HEK293T (cell line): ENCODE measurements around the gene GORASP2.
"Not testable (repeated sequence)": the region's sequence is repeated elsewhere in the genome, so short reads cannot be mapped to it uniquely, and the experiment has no call there.

Experiments used
- CTCF ChIA-PET: fragments of 350-600 bp; formaldehyde crosslinking; extraction: SDS; loops from one replicate; lab custom pipeline; 2021; ENCODE audit warnings: antibody characterized with exemption, inconsistent platforms; lab: Yijun Ruan, JAX
- POLR2A ChIA-PET: fragments of 350-600 bp; formaldehyde crosslinking; extraction: SDS; loops from one replicate; lab custom pipeline; 2020; ENCODE audit warnings: antibody characterized with exemption, inconsistent platforms; lab: Yijun Ruan, JAX
- DNase-seq: peaks from one replicate; pipeline ENCODE4 v3.0.0; 2012; ENCODE audit warnings: mixed read lengths; ENCODE audit errors: extremely low spot score
- ARNT ChIP-seq: fragments of 450-650 bp; IDR thresholded peaks from 2 replicates; pipeline ENCODE4 v1.6.1; 2017; ENCODE audit warnings: mild to moderate bottlenecking
- BHLHE40 ChIP-seq: fragments of 450-650 bp; IDR thresholded peaks from 2 replicates; pipeline ENCODE4 v1.6.1; 2016; ENCODE audit warnings: mild to moderate bottlenecking, moderate library complexity, borderline replicate concordance
- CTBP1 ChIP-seq: fragments of 450-650 bp; IDR thresholded peaks from 2 replicates; pipeline ENCODE4 v1.6.1; 2016; ENCODE audit warnings: borderline replicate concordance
- ELF4 ChIP-seq: fragments of 450-650 bp; IDR thresholded peaks from 2 replicates; pipeline ENCODE4 v1.6.1; 2017; ENCODE audit warnings: antibody characterized with exemption
- FOXA1 ChIP-seq: fragments of 450-650 bp; IDR thresholded peaks from 2 replicates; pipeline ENCODE4 v1.6.1; 2016; ENCODE audit warnings: mild to moderate bottlenecking
- FOXK2 ChIP-seq: fragments of 450-650 bp; IDR thresholded peaks from 2 replicates; pipeline ENCODE4 v1.6.1; 2016; ENCODE audit warnings: mild to moderate bottlenecking
- FOXM1 ChIP-seq: fragments of 450-650 bp; IDR thresholded peaks from 2 replicates; pipeline ENCODE4 v1.6.1; 2017; ENCODE audit warnings: mild to moderate bottlenecking, borderline replicate concordance
- HDGF ChIP-seq: fragments of 450-650 bp; IDR thresholded peaks from 2 replicates; pipeline ENCODE4 v1.6.1; 2017; ENCODE audit warnings: antibody characterized with exemption, borderline replicate concordance
- L3MBTL2 ChIP-seq: fragments of 450-650 bp; conservative IDR thresholded peaks from 2 replicates; pipeline ENCODE4 v1.6.1; 2016; ENCODE audit warnings: mild to moderate bottlenecking
- LEF1 ChIP-seq: fragments of 450-650 bp; IDR thresholded peaks from 2 replicates; pipeline ENCODE4 v1.6.1; 2017; ENCODE audit warnings: mild to moderate bottlenecking, borderline replicate concordance
- NFRKB ChIP-seq: fragments of 450-650 bp; IDR thresholded peaks from 2 replicates; pipeline ENCODE4 v1.6.1; 2016; ENCODE audit warnings: mild to moderate bottlenecking, moderate library complexity
- PKNOX1 ChIP-seq: fragments of 450-650 bp; IDR thresholded peaks from 2 replicates; pipeline ENCODE4 v1.6.1; 2016
- SP1 ChIP-seq: fragments of 450-650 bp; IDR thresholded peaks from 2 replicates; pipeline ENCODE4 v1.6.1; 2017
- SUZ12 ChIP-seq: fragments of 450-650 bp; IDR thresholded peaks from 2 replicates; pipeline ENCODE4 v1.6.1; 2016; ENCODE audit warnings: mild to moderate bottlenecking
- TARDBP ChIP-seq: fragments of 450-650 bp; IDR thresholded peaks from 2 replicates; pipeline ENCODE4 v1.6.1; 2016
- ZNF384 ChIP-seq: fragments of 450-650 bp; IDR thresholded peaks from 2 replicates; pipeline ENCODE4 v1.6.1; 2016

The GORASP2 gene

GRCh38 chr2:170905864-170906263 is 23.2 kb upstream of the GORASP2 start:
- TF ChIP-seq L3MBTL2 (no peak), HDGF (no peak), LEF1 (no peak), FOXM1 (no peak), ZNF384 (no peak), ARNT (no peak), CTBP1 (no peak), SP1 (no peak), FOXK2 (no peak), TARDBP (no peak), FOXA1 (no peak), BHLHE40 (no peak), ELF4 (no peak), PKNOX1 (no peak), NFRKB (no peak), SUZ12 (no peak)
- ChIA-PET CTCF (interaction anchor here (1.2 kb wide), 1 partner anchor 23 kb away, joined by 5 read pairs; the partner anchor contains the start of gene GORASP2), POLR2A (interaction anchor here (1.0 kb wide), 1 partner anchor 23 kb away, joined by 4 read pairs; the partner anchor contains the start of gene GORASP2)
- DNase-seq, result no peak

GRCh38 chr2:170911314-170911889 is 17.7 kb upstream of the GORASP2 start:
- POLR2A ChIA-PET, result no interaction called here
- CTCF ChIA-PET, result no interaction called here
- TF ChIP-seq SUZ12 (no peak), ELF4 (no peak), L3MBTL2 (no peak), CTBP1 (no peak), ZNF384 (no peak), TARDBP (no peak), NFRKB (no peak), FOXA1 (no peak), PKNOX1 (no peak), HDGF (no peak), ARNT (no peak), BHLHE40 (no peak), SP1 (no peak), FOXK2 (no peak), LEF1 (no peak)
- DNase-seq, result no peak

DNA sequence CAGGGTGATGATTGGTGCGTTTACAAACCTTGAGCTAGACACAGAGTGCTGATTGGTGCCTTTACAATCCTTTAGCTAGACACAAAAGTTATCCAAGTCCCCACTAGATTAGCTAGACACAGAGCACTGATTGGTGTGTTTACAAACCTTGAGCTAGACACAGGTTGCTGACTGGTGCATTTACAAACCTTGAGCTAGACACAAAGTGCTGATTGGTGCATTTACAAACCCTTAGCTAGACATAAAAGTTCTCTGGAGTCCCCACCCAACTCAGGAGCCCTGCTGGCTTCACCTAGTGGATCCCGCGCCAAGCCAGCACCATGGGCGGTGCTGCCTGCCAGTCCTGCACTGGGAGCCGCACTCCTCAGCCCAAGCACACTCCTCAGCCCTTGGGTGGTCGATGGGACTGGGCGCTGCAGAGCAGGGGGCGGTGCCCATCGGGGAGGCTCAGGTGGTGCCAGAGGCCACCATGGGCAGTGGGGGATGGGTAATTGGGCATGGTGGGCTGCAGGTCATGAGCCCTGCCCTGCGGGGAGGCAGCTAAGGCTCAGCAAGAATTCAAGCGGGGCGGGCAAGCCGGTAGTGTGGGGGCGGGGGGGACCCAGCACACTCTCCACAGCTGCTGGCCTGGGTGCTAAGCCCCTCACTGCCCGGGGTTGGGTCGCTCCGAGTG is 13.9 kb upstream of the GORASP2 start:
- DNase-seq, POLR2A ChIA-PET: not testable (repeated sequence)
- CTCF ChIA-PET, result interaction anchor here (0.9 kb wide), 1 partner anchor 13 kb away, joined by 3 read pairs; no protein-coding TSS in a partner anchor

- ChIA-PET POLR2A (interaction anchor here (1.3 kb wide), 1 partner anchor 12 kb away, joined by 5 read pairs; the partner anchor contains the start of gene GORASP2), CTCF (interaction anchor here (1.7 kb wide), 1 partner anchor 11 kb away, joined by 6 read pairs; the partner anchor contains the start of gene GORASP2)
- TF ChIP-seq LEF1, result no peak
- TF ChIP-seq L3MBTL2, result no peak
- TF ChIP-seq ZNF384, result no peak
- TF ChIP-seq SP1, result no peak
- TF ChIP-seq FOXM1, result no peak
- no peak for TF ChIP-seq HDGF
- no peak for TF ChIP-seq SUZ12
- TF ChIP-seq PKNOX1, result no peak
- no peak for TF ChIP-seq ARNT
- TF ChIP-seq BHLHE40, result no peak
- TF ChIP-seq CTBP1, result no peak
- TF ChIP-seq FOXK2, result no peak
- no peak for TF ChIP-seq ELF4
- no peak for TF ChIP-seq FOXA1
- TF ChIP-seq NFRKB, result no peak
- DNase-seq, result no peak
Observed at GRCh38 chr2:170917219-170917913, 11.7 kb upstream of the GORASP2 start.

DNA sequence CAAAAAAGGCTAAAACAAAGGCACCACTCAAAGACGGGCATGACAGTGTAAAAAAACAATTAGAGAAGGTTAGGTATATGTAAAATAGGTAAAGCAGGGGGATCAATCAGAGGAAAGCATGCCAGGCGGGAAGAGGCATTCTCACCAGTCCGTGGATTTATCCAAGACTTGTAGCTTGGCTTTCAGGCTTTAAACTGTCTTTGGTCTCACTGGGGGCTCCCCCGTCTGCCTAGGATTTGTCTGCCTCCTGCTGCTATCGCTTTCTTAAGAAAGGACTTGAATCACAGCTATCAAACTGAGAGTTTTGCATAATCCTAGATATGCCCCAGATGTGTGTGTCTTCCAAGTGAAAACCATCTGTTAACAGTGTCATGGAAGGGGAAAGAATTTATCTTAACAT is 11.1 kb upstream of the GORASP2 start:
- CTCF ChIA-PET, result interaction anchor here (1.7 kb wide), 1 partner anchor 11 kb away, joined by 6 read pairs; the partner anchor contains the start of gene GORASP2

DNA sequence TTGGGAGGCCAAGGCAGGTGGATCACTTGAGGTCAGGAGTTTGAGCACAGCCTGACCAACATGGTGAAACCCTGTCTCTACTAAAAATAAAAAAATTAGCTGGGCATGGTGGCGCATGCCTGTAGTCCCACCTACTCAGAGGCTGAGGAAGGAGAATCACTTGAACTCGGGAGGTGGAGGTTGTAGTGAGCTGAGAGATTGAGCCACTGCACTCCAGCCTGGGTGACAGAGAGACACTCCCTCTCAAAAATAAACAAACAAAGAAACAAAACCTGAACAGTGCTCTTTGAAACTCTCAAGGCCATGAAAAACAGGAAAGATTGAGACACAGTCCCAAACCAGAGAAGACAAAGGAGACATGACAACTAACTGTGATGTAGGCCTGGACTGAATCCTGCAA is 7.2 kb upstream of the GORASP2 start:
- POLR2A ChIA-PET, CTCF ChIA-PET, DNase-seq: not testable (repeated sequence)

More for the DNA sequence above, 11.1 kb upstream of the GORASP2 start:
- no peak for TF ChIP-seq SUZ12
- TF ChIP-seq ZNF384, result no peak
- TF ChIP-seq BHLHE40, result no peak
- no peak for TF ChIP-seq HDGF
- TF ChIP-seq PKNOX1, result no peak
- TF ChIP-seq NFRKB, result no peak
- no peak for TF ChIP-seq CTBP1
- TF ChIP-seq FOXM1, result no peak
- no peak for TF ChIP-seq LEF1
- TF ChIP-seq FOXK2, result no peak
- TF ChIP-seq ARNT, result no peak
- no peak for TF ChIP-seq TARDBP
- no peak for TF ChIP-seq FOXA1
- TF ChIP-seq ELF4, result no peak
- TF ChIP-seq L3MBTL2, result no peak
- no peak for DNase-seq
- POLR2A ChIA-PET, result interaction anchor here (1.3 kb wide), 1 partner anchor 11 kb away, joined by 5 read pairs; the partner anchor contains the start of gene GORASP2
